Cardiac muscle cell (in vitro differentiated cells and primary cell): Measurements from ENCODE around the gene PIEZO1. TPM values are rescaled to one million over a fixed set of nuclear protein-coding genes. Genes with fewer than 3 reads are reported as not detected.
A peak's percentile ranks its signal among the peaks of the same experiment; 100 is the strongest.

Experiments
- DNase-seq, 2 donors: peaks; one replicate each; pipeline versions ENCODE4 v3.0.0 to v3.0.0-alpha.2; 2010 to 2017; ENCODE audit warnings: low read depth in 1 of 2, low spot score in 1 of 2
- H3K27ac ChIP-seq: fragments of 200-600 bp; sonication (generic); 2 replicates; pipeline ENCODE4 v1.5.1; 2016
- H3K27me3 ChIP-seq: fragments of 200-600 bp; sonication (generic); 2 replicates; pipeline ENCODE4 v1.6.0; 2016; ENCODE audit warnings: control low read depth
- H3K36me3 ChIP-seq: fragments of 200-600 bp; sonication (generic); 2 replicates; pipeline ENCODE4 v1.5.1; 2016; ENCODE audit warnings: control low read depth
- H3K4me1 ChIP-seq: fragments of 200-600 bp; sonication (generic); 2 replicates; pipeline ENCODE4 v1.8.1; 2017; ENCODE audit warnings: low read depth, mild to moderate bottlenecking, mixed run types
- H3K4me3 ChIP-seq: fragments of 200-600 bp; sonication (generic); 2 replicates; pipeline ENCODE4 v1.5.1; 2016; ENCODE audit warnings: mild to moderate bottlenecking
- H3K9me3 ChIP-seq: fragments of 200-600 bp; sonication (generic); 2 replicates; pipeline ENCODE4 v1.5.1; 2017; ENCODE audit warnings: low read depth, mild to moderate bottlenecking, control low read depth
- polyA plus RNA-seq: library from polyadenylated mRNA; unstranded; fragments of >200 nt; fragmentation: Nextera tagmentation; extraction: Ambion mirVana; gene quantifications from 2 replicates; pipeline ENCODE4 v1.2.1, GENCODE V29; 2016
- total RNA-seq: library from RNA; depleted of rRNA; stranded (reverse); fragments of >200 nt; gene quantifications from 2 replicates; pipeline ENCODE4 v1.2.3, GENCODE V29; 2016
- TF ChIP-seq, protein P1 (sequence below): IDR thresholded peaks from 2 replicates; pipeline ENCODE4 v1.5.1; 2012; ENCODE audit warnings: low read depth, mild to moderate bottlenecking, low read length

The PIEZO1 gene
- total and polyA plus RNA-seq, 2 experiments from 2014 or later, result 32.7 to 121 TPM

DNA sequence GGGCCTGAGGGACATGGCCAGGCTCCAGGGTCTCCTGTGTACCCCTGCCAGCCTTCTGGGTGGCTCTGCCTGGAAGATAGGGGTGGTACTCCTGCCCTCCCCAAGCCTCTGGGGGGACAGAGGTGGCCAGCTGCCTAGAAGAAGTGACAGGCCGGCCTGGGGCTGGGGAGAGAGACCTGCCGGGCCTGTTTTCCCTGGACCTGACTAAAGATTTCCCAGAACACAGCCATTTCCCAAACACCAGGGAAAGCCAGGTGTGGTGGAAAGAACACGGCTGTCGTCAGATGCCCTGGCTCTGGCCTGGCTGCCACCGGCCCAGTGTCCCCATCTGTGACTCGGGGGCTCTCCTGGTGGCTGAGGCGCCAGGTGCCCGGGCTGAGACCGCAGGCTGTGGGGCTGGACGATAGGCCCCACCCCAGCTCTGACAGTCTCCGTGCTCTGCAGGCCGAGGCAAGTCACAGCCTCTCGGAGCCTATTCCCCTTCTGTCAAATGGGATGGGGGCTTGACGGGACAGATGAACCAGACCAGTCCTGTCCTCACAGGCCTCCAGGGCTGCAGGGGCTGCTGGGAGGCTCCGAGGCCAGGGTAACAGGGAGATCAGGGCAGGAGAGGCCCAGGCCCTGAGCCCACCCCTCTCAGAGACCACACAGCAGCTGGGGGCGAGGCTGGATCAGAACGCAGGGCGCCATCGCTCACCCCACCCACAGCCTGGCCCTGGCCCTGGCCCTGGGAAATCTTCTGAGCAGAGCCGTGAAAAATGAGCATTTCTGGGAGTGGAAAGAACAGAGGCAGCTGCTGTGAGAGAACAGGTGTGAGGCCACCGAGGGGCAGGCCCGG lies 45.7 kb downstream of the PIEZO1 start:
- Histone ChIP-seq H3K9me3 (no peaks in the 10 kb centered on the region), H3K27me3 (no peaks in the 10 kb centered on the region), H3K4me1 (no peaks in the 10 kb centered on the region), H3K36me3 (no peaks in the 10 kb centered on the region), H3K4me3 (no peak overlapping the region), H3K27ac (no peak overlapping the region)
- TF ChIP-seq, protein P1, sequence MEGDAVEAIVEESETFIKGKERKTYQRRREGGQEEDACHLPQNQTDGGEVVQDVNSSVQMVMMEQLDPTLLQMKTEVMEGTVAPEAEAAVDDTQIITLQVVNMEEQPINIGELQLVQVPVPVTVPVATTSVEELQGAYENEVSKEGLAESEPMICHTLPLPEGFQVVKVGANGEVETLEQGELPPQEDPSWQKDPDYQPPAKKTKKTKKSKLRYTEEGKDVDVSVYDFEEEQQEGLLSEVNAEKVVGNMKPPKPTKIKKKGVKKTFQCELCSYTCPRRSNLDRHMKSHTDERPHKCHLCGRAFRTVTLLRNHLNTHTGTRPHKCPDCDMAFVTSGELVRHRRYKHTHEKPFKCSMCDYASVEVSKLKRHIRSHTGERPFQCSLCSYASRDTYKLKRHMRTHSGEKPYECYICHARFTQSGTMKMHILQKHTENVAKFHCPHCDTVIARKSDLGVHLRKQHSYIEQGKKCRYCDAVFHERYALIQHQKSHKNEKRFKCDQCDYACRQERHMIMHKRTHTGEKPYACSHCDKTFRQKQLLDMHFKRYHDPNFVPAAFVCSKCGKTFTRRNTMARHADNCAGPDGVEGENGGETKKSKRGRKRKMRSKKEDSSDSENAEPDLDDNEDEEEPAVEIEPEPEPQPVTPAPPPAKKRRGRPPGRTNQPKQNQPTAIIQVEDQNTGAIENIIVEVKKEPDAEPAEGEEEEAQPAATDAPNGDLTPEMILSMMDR, result no peak
- no peak for DNase-seq

DNA sequence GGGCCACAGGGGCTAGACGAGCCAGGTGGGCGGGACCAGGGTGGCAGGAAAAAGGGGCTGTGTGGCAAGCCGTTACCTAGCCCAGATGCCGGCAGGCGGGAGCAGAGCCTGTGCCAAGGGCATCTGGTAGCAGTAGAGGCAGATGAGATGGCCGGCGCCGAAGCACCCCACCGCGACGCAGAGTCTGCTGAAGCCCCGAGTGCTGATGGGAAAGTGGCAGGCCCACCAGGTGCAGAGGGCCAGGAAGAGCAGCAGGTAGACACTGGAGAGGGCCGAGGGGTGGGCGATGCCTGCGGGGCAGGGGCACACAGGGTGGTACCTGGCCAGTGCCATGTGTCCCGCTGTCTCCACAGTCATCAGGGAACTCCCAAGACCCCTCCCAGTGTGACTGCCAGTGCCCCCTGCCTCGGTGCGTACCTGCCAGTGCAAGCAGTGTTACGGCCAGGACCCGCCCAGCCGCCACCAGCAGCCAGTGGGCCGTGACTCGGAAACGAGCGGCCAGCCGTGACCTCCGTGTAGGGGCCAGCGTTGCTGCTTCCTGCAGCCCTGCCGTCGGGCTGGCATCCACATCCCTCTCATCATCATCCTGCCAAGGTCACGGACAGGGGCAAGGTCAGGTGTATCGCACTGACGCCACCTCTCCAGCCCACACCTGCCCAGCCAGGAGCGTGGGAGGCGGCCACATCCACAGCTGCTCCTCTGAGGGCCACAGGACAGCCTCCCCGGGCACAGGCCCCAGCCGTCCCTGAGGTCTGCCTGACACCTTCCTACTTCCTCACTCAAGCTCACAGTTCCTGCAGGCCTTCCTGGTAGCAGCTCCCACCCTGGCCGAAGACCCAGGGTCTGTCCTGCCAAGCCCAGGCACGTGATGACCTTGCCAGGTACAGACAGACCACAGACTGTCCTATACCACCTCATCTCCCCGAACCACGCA lies 46.6 kb downstream of the PIEZO1 start:
- Histone ChIP-seq H3K36me3 (no peaks in the 10 kb centered on the region), H3K27me3 (no peaks in the 10 kb centered on the region), H3K27ac (no peak overlapping the region), H3K9me3 (no peaks in the 10 kb centered on the region), H3K4me1 (no peaks in the 10 kb centered on the region), H3K4me3 (no peak overlapping the region)
- no peak for DNase-seq
- TF ChIP-seq, protein P1, result no peak

GRCh38 chr16:88737298-88738150 lies 47.5 kb downstream of the PIEZO1 start:
- peaks cover 5% of the 10 kb centered on the region for H3K36me3 ChIP-seq
- H3K27me3 ChIP-seq, result no peaks in the 10 kb centered on the region
- TF ChIP-seq, protein P1, result peak; percentile 97
- H3K9me3 ChIP-seq, result no peaks in the 10 kb centered on the region
- H3K27ac ChIP-seq, result no peak overlapping the region
- H3K4me3 ChIP-seq, result no peak overlapping the region
- no peaks in the 10 kb centered on the region for H3K4me1 ChIP-seq
- DNase-seq, result peak; percentile 80 to 86

GRCh38 chr16:88736496-88736895 lies 48.5 kb downstream of the PIEZO1 start:
- TF ChIP-seq, protein P1, result no peak
- Histone ChIP-seq H3K9me3 (no peaks in the 10 kb centered on the region), H3K36me3 (peaks cover 5% of the 10 kb centered on the region), H3K4me1 (no peaks in the 10 kb centered on the region), H3K27me3 (no peaks in the 10 kb centered on the region), H3K27ac (no peak overlapping the region), H3K4me3 (no peak overlapping the region)
- no peak for DNase-seq

DNA sequence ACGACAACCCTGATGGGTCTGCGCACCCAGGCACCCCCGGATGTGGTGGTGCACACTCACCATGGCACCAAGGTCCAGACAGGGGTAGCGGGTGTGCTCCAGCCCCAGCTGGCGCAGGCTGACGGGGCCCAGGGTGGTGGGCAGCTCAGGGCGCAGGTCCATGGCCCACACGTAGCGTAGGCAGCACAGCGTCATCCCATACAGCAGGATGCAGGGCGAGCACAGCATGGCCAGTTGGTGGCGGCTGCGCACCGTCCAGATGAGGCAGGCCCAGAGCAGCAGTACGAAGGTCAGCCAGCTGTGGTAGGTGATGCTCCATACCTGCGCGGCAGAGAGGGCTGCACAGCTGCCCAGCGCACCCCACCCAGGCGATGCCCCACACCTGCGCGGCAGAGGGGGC lies 48.9 kb downstream of the PIEZO1 start:
- no peak for DNase-seq
- Histone ChIP-seq H3K27me3 (no peaks in the 10 kb centered on the region), H3K27ac (no peak overlapping the region), H3K9me3 (no peaks in the 10 kb centered on the region), H3K4me3 (no peak overlapping the region), H3K36me3 (peaks cover 5% of the 10 kb centered on the region), H3K4me1 (no peaks in the 10 kb centered on the region)
- TF ChIP-seq, protein P1, result no peak
